HUES64 (cell line): ENCODE data around the gene SLC18A3. TPM values are rescaled to one million over a fixed set of nuclear protein-coding genes. Genes with fewer than 3 reads are reported as not detected.

Experiments used
- H3K27ac ChIP-seq: 2 replicates; pipeline ENCODE4 v1.7.0; 2013; ENCODE audit warnings: low read depth, low read length, inconsistent platforms
- H3K27me3 ChIP-seq: 2 replicates; pipeline ENCODE4 v1.6.1; 2013; ENCODE audit warnings: mild to moderate bottlenecking, low read length; ENCODE audit not compliant: insufficient read depth
- H3K36me3 ChIP-seq: 2 replicates; pipeline ENCODE4 v1.6.1; 2013; ENCODE audit warnings: mild to moderate bottlenecking, low read length; ENCODE audit not compliant: insufficient read depth
- H3K4me1 ChIP-seq: 2 replicates; pipeline ENCODE4 v1.6.1; 2013; ENCODE audit warnings: mild to moderate bottlenecking, low read length, moderate library complexity; ENCODE audit not compliant: insufficient read depth
- H3K4me3 ChIP-seq: 2 replicates; pipeline ENCODE4 v1.5.1; 2013; ENCODE audit warnings: mild to moderate bottlenecking, low read length, moderate library complexity
- H3K9ac ChIP-seq: 2 replicates; pipeline ENCODE4 v1.6.1; 2013; ENCODE audit warnings: mild to moderate bottlenecking, low read depth, low read length
- H3K9me3 ChIP-seq: 2 replicates; pipeline ENCODE4 v1.6.1; 2013; ENCODE audit warnings: low read depth, low read length; ENCODE audit not compliant: insufficient read depth
- WGBS: fragments of 150-250, 120-280 bp; methylation state at CpG from one replicate; pipeline ENCODE4 v1.1.7; 2013; ENCODE audit warnings: missing lambda C conversion rate; 5-methylcytosine and 5-hydroxymethylcytosine counted together
- polyA plus RNA-seq, 2 experiments: library from polyadenylated mRNA; stranded (reverse); fragments of 50-300 nt; gene quantifications; one replicate each; pipeline ENCODE4 v1.2.3, GENCODE V29; 2013

The SLC18A3 gene
- 0.75 TPM for polyA plus RNA-seq (2013, experiment 1 of 2)
- polyA plus RNA-seq (2013, experiment 2 of 2), result 3.5 TPM

DNA sequence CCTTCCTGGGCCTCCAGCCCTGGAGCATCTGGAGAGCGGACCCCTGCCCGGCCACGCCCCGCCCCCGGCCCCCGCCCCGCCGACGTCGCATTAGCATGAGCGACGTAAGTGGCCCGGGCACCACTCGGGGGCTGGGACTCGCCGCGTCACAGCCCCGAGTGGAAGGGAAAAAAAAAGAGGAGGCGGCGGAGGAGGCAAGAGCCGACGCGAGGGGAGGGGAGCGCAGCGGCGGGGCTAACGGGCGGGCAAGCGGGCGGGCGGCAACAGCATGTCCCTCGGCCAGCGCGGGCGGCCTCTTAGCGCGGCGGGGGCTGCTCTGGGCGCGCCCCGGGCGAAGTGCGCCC is at the start of gene SLC18A3:
SLC18A3 (plus strand) TSS at position 197 of the 344 bp plus-strand sequence. CDS start 431 bp downstream, outside the sequence.
- no peak within 1 kb of the TSS for H3K27ac ChIP-seq
- H3K36me3 ChIP-seq, result no peaks in the 10 kb centered on the region
- H3K4me3 ChIP-seq, result peak within 1 kb of the TSS; percentile 58
- WGBS, result under 1% methylated on average over 43 of the region's 43 CpGs
- H3K9ac ChIP-seq, result no peak within 1 kb of the TSS
- H3K9me3 ChIP-seq, result no peaks in the 10 kb centered on the region
- H3K4me1 ChIP-seq, result peaks cover 2% of the 10 kb centered on the region; the same call in 1 of the 2 replicates
- peaks cover 99% of the 10 kb centered on the region for H3K27me3 ChIP-seq

GRCh38 chr10:49560526-49560925 is 49.6 kb upstream of the SLC18A3 start:
- no peaks in the 10 kb centered on the region for H3K36me3 ChIP-seq
- no peak overlapping the region for H3K4me3 ChIP-seq
- H3K9ac ChIP-seq, result no peak overlapping the region
- WGBS, result 95% methylated on average over 2 of the region's 2 CpGs
- peaks cover 8% of the 10 kb centered on the region for H3K4me1 ChIP-seq
- no peak overlapping the region for H3K27ac ChIP-seq
- H3K27me3 ChIP-seq, result no peaks in the 10 kb centered on the region
- peaks cover 7% of the 10 kb centered on the region; the same call in 1 of the 2 replicates for H3K9me3 ChIP-seq

- Histone ChIP-seq H3K36me3 (no peaks in the 10 kb centered on the region), H3K4me3 (no peak overlapping the region), H3K27me3 (no peaks in the 10 kb centered on the region), H3K27ac (no peak overlapping the region), H3K4me1 (peaks cover 8% of the 10 kb centered on the region), H3K9ac (no peak overlapping the region), H3K9me3 (no peaks in the 10 kb centered on the region)
- 93% methylated on average over 1 of the region's 1 CpG for WGBS
Observed at GRCh38 chr10:49562893-49563292, 47.2 kb upstream of the SLC18A3 start.

DNA sequence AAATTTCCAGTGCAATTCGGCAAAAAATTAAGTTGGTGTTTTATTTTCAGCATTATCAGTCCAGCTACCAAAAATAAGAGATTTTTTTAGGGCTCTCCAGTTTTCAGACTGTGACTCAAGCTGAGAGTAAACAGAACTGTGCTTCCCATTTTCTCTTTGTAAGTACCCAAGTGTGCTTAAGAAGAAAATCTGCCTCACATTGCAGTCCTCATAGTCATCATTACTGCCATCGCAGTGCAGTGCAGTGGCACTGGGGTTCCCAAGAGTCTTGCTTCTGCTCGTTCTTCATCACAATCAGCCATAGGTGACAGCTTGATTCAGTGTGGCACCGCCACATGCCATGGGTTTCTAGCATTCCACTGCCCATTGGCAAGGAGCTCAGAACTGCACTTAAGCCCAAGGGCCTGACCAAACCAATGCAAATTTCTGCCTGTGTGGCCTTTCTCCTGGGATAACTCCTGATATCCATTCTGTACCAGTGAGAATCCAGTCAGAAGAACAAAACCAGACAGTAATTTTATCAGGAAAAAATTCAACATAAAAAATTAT is 45.6 kb upstream of the SLC18A3 start:
- Histone ChIP-seq H3K9me3 (peaks cover 3% of the 10 kb centered on the region; the same call in 1 of the 2 replicates), H3K4me3 (no peak overlapping the region), H3K27me3 (no peaks in the 10 kb centered on the region), H3K27ac (no peak overlapping the region), H3K9ac (no peak overlapping the region), H3K36me3 (no peaks in the 10 kb centered on the region), H3K4me1 (peaks cover 5% of the 10 kb centered on the region)
- WGBS, result 88% methylated on average over 4 of the region's 4 CpGs

- 100% methylated on average over 1 of the region's 1 CpG for whole genome bisulfite sequencing
Observed at GRCh38 chr10:49567810-49568209, 42.3 kb upstream of the SLC18A3 start.

GRCh38 chr10:49568235-49568634 is 41.9 kb upstream of the SLC18A3 start:
- 79% methylated on average over 2 of the region's 2 CpGs for whole genome bisulfite sequencing
- Histone ChIP-seq H3K36me3 (no peaks in the 10 kb centered on the region), H3K27ac (no peak overlapping the region), H3K9ac (no peak overlapping the region), H3K9me3 (peaks cover 3% of the 10 kb centered on the region; the same call in 1 of the 2 replicates), H3K27me3 (no peaks in the 10 kb centered on the region), H3K4me1 (no peaks in the 10 kb centered on the region), H3K4me3 (no peak overlapping the region)

More at GRCh38 chr10:49567810-49568209, 42.3 kb upstream of the SLC18A3 start:
- no peaks in the 10 kb centered on the region for H3K36me3 ChIP-seq
- no peaks in the 10 kb centered on the region for H3K27me3 ChIP-seq
- H3K4me3 ChIP-seq, result no peak overlapping the region
- no peak overlapping the region for H3K27ac ChIP-seq
- H3K9me3 ChIP-seq, result peaks cover 3% of the 10 kb centered on the region; the same call in 1 of the 2 replicates
- no peaks in the 10 kb centered on the region for H3K4me1 ChIP-seq
- no peak overlapping the region for H3K9ac ChIP-seq

DNA sequence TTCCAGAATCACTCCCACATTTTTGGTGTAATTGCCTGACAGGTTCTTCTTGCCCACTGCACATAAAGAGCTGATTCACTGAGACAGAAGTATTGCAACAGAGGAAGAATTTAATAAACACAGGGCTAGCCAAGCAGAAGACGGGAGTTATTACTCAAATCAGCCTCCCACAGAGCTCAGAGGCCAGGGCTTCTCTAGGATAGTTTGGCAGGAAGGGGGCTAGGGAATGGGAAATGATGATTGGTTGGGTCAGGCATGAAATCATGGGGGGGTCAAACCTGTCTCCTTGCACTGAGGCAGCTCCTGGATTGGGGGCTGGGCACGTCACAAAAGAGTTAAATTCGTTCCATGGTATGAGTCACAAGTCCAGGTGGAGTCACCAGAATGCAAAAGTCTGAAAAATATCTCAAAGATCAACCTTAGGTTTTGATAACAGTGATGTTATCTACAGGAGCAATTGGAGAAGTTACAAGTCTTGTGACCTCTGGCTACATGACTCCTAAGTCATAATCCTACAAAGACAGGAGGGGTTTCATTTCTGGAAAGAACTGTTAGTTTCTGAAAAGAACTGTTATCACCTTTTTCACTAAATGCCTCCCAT is 41.0 kb upstream of the SLC18A3 start:
- no peak overlapping the region for H3K4me3 ChIP-seq
- no peaks in the 10 kb centered on the region for H3K36me3 ChIP-seq
- H3K27me3 ChIP-seq, result no peaks in the 10 kb centered on the region
- H3K4me1 ChIP-seq, result no peaks in the 10 kb centered on the region
- H3K9me3 ChIP-seq, result peaks cover 3% of the 10 kb centered on the region; the same call in 1 of the 2 replicates
- no peak overlapping the region for H3K9ac ChIP-seq
- 83% methylated on average over 3 of the region's 3 CpGs for WGBS
- no peak overlapping the region for H3K27ac ChIP-seq

DNA sequence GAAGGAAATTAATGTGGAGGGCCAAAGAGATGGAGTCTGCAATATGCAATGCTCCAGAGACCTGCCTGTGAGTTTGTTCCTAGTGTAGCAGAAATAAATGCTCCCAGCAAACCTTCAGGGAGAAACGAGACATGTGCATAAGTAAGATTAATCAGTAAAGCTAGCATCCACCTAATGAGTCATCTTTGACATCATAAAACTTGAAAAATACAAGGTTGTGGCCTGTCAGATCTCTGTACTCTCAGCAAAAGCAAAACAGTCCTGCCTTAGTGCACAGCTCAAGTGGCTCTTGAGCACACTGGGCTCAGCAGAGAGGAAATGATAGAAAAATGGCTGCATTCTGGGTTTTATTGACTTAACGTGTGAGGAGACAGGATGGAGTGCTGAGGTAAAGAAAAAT is 38.7 kb upstream of the SLC18A3 start:
- Histone ChIP-seq H3K36me3 (no peaks in the 10 kb centered on the region), H3K27me3 (no peaks in the 10 kb centered on the region), H3K9ac (no peak overlapping the region), H3K27ac (no peak overlapping the region), H3K4me3 (no peak overlapping the region), H3K4me1 (no peaks in the 10 kb centered on the region), H3K9me3 (peaks cover 3% of the 10 kb centered on the region; the same call in 1 of the 2 replicates)
- 84% methylated on average over 2 of the region's 2 CpGs for WGBS

DNA sequence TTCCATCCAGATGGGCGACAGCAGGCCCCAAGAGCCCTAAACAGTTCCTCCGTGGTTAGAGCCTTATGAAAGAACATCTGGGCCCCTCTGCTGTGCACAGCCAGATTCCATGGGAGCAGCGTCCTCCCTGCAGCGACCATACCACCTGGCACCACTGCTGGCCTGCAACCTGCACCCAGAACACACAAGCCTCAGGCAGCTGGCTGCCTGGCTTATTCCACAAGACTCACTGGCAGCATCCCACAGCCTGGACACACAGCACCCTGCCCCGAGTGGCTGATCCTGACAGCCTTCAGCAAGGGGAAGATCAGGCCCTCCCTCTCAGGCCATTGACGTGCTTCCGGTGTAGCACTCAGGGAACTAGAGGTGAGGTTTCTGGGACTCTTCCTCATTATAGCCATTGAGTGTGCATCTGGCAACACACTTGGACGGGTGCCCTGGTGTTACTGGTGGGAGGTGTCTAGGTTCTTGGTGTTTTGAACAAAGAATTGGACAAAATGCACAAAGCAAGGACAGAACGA is 37.5 kb upstream of the SLC18A3 start:
- no peaks in the 10 kb centered on the region for H3K36me3 ChIP-seq
- peaks cover 3% of the 10 kb centered on the region; the same call in 1 of the 2 replicates for H3K9me3 ChIP-seq
- no peak overlapping the region for H3K4me3 ChIP-seq
- H3K27me3 ChIP-seq, result no peaks in the 10 kb centered on the region
- H3K9ac ChIP-seq, result no peak overlapping the region
- H3K4me1 ChIP-seq, result no peaks in the 10 kb centered on the region
- WGBS, result 92% methylated on average over 9 of the region's 9 CpGs
- H3K27ac ChIP-seq, result no peak overlapping the region

- H3K4me3 ChIP-seq, result no peak overlapping the region
- 91% methylated on average over 11 of the region's 11 CpGs for WGBS
- H3K27me3 ChIP-seq, result no peaks in the 10 kb centered on the region
- no peaks in the 10 kb centered on the region for H3K36me3 ChIP-seq
- no peaks in the 10 kb centered on the region for H3K9me3 ChIP-seq
- no peaks in the 10 kb centered on the region for H3K4me1 ChIP-seq
- H3K27ac ChIP-seq, result no peak overlapping the region
- H3K9ac ChIP-seq, result no peak overlapping the region
Observed at GRCh38 chr10:49575489-49576072, 34.5 kb upstream of the SLC18A3 start.

DNA sequence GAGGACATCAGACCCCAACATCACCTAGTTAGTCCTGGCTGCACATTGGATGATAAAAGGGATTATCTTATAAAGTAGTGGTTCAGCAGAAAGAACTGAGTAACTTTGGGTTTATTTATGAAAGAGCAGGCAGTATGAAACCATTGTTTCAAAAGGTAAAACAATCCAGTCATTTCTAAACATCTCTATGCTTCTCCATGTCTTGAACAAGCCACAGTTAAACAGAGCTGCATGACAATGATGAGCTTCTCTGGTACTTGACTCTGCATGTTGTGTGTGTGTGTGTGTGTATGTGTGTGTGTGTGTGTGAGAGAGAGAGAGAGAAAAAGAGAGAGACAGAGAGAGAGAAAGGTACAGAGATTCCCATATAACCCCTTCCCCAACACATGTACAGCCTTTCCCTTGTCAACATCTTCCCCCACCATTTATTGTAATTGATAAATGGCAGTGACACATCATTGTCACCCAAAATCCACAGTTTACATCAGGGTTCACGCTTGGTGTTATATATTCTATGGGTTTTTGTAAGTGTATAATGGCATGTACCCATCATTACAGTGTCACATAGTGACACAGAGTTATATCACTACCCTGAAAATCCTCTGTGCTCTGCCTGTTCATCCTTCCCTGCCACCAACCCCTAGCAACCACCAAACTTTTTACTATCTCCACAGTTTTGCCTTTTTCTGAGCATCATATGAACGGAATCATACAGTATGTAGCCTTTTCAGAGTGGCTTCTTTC is 32.8 kb upstream of the SLC18A3 start:
- WGBS, result 86% methylated on average over 1 of the region's 2 CpGs
- Histone ChIP-seq H3K36me3 (no peaks in the 10 kb centered on the region), H3K4me1 (no peaks in the 10 kb centered on the region), H3K27me3 (no peaks in the 10 kb centered on the region), H3K4me3 (no peak overlapping the region), H3K9me3 (no peaks in the 10 kb centered on the region), H3K9ac (no peak overlapping the region), H3K27ac (no peak overlapping the region)
